HG02571 (cell line): Measurements from ENCODE around the gene VPREB1.
"Not testable (repeated sequence)": the region's sequence is repeated elsewhere in the genome, so short reads cannot be mapped to it uniquely, and the experiment has no call there.

ENCODE experiments used
- ATAC-seq: cut with Tn5 transposase; IDR thresholded peaks from one replicate; pipeline ENCODE4 v1.9.1; 2021; ENCODE audit warnings: mild to moderate bottlenecking, moderate library complexity; ENCODE audit not compliant: unreplicated experiment

VPREB1 gene

DNA sequence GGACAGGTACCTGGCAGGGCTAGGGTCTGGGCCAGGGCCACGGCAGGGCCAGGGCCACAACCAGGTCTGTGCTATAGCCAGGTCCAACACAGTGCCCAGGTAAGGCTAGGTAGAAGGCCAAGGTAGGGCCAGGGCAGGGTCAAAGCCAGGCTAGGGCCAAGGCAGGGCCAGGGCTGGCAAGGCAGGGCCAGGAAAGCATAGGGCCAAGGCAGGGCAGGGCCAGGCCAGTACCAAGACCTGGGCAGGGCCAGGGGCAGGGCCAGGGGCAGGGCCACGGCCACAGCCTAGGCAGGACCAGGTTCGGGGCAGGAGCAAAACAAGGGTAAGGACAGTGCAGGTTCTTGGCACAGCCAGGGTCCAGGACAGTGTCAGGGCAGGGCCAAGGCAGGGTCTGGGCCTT is 48.1 kb downstream of the VPREB1 start:
- not testable (repeated sequence) for ATAC-seq

DNA sequence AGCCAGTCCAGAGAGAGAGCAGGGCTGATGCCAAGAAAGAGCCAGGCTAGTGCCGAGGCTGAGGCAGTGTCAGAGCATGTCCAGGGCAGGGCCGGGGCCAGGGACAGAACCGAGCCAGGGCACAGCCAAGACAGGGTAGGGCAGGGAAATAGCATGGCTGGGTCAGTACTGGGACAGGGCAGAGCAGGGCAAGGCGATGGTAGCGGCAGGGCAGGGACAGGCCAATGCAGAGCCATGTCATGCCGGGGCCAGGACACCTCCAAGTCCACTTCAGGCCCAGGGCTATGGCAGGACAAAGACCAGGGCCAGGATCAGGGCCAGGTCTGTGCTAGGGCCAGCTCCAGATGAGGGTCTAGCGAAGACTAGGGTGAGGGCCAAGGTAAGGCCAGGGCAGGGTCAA is 48.9 kb downstream of the VPREB1 start:
- not testable (repeated sequence) for ATAC-seq

DNA sequence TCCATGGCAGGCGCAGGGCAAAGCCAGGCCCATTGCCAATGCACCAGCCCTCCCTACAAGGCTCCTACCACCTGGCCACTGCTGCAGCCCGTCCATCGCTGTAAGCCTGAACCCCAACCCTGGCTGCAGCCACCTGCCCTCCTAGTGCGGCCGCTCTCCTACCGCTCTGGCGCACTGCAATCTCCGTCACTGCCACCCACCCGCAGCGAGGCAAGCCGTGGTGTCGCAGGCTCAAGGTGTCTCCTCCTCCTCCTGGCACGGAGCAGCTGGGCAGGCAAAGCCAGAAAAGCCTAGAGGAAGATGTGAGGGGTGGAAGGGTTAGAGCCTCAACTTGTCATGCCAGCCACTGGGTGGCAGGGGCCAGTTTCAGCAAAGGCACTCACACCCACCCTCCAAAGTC is 50.1 kb downstream of the VPREB1 start:
- not testable (repeated sequence) for ATAC-seq
